Activated CD4-positive, alpha-beta T cell treated with anti-CD3 and anti-CD28 coated beads, Interleukin-2, amount 50 U/mL, for 16 hours (primary cell): ENCODE results near the gene NBL1.
"Not testable (repeated sequence)": the region's sequence is repeated elsewhere in the genome, so short reads cannot be mapped to it uniquely, and the experiment has no call there.

Experiments used
- DNase-seq: peaks from one replicate; pipeline ENCODE4 v3.0.0-alpha.2; 2020

NBL1 gene

DNA sequence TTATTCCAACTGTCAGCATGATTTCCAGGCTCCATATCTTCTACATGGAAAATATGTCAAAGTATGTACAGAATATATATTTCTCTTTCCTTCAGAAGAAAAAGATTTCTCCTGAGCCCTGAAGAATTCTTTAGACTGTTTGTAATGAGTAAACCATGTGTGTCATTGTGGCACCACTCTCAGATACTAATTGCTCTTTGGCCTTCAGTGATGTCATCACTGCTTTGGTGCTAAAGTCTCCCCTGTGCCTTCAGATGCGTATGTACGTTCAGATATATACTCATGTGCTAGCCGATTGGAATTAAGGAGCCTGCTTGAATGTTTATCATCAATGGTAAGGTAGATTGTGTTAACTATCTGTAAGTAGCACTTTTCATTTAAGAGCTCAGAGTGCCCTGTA is 20.6 kb upstream of the NBL1 start:
- DNase-seq, result no peak

GRCh38 chr1:19625291-19625937 is 18.7 kb upstream of the NBL1 start:
- DNase-seq, result no peak

GRCh38 chr1:19628879-19629278 is 15.2 kb upstream of the NBL1 start:
- DNase-seq, result no peak

- DNase-seq, result no peak
Measured at GRCh38 chr1:19629357-19629756, 14.8 kb upstream of the NBL1 start.

GRCh38 chr1:19630192-19630591 is 13.9 kb upstream of the NBL1 start:
- DNase-seq, result not testable (repeated sequence)

DNA sequence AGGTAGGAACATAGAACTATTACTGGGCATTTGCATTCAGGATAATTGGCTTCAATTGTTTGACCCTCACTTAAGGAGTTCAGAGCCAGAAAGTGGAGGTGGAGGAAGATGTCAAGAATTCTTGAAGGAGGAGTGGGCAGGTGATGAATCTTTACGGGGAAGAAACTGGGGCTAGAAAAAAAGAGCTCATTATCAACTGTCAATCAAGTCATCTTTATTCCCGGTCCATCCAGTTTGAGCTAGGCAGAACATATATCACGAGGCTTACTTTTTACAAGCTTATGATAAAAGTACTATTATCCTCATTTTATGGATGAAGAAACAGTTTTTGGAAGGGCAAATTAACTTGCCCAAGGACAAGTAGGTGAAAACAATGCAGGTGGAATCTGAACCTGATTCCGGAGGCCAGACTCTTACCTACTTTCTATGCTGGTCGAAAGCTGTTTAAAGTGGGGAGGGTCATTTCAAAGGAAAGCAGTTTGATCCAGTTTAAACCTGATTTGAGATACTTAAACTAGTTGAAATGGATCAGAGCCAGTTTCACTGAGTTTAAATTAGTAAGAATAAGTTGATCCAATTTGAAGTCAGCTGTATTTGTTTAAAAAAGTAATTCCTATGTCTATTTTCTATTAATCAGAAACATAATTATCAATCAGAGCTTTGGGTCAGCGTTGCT is 13.3 kb upstream of the NBL1 start:
- no peak for DNase-seq

DNA sequence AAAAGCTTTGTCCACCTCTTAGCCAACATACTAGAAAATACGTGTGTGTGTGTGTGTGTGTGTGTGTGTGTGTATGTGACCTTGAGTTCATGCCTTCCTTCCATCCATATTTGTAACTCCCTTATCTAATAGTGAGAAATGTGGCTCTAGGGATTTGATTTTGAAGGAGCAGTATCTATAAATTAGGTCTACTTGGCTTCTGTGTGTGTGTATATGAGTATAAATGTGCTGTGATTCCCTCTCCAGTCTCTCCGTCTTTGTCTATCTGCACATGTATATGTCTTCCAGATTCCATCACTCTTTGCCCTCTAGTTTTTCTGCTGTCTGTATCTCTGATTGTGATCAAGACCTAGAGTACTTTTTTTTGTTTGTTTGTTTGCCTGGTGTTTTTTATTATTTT is 11.9 kb upstream of the NBL1 start:
- DNase-seq, result no peak

- no peak for DNase-seq
Measured at GRCh38 chr1:19633106-19633505, 11.0 kb upstream of the NBL1 start.

GRCh38 chr1:19635064-19635463 is 9.0 kb upstream of the NBL1 start:
- not testable (repeated sequence) for DNase-seq

- DNase-seq, result no peak
Measured at GRCh38 chr1:19635646-19636045, 8.5 kb upstream of the NBL1 start.

- no peak for DNase-seq
Measured at GRCh38 chr1:19636065-19636464, 8.0 kb upstream of the NBL1 start.

DNA sequence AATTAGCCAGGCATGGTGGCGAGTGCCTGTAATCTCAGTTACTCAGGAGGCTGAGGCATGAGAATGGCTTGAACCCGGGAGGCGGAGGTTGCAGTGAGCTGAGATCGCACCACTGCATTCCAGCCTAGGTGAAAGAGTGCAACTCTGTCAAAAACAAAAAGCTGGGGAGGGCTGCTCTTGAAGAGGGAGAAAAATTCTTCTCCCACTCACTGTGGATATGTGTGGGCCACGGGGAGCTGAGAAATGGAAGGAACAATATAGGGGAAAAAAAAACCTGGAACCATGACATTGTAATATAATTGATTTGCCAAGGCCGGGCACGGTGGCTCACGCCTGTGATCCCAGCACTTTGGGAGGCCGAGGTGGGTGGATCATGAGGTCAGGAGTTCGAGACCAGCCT is 7.4 kb upstream of the NBL1 start:
- not testable (repeated sequence) for DNase-seq

GRCh38 chr1:19637606-19638005 is 6.5 kb upstream of the NBL1 start:
- DNase-seq, result no peak

- DNase-seq, result not testable (repeated sequence)
Measured at GRCh38 chr1:19639228-19639627, 4.9 kb upstream of the NBL1 start.

DNA sequence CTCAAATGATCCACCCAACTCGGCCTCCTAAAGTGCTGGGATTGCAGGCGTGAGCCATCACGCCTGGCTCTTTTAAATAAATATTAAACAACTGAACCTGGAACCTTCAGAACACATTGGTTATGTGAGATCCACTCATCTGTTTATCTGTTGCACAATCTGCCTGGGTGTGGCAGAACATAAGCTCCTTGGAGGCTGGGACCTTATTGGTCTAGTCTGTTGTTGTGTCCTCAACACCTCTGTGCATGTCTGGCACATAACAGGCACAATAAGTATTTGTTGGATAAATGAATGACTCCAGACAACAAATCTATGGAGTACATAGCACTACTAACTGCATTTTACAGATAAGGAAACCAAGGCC is 4.1 kb upstream of the NBL1 start:
- no peak for DNase-seq

- no peak for DNase-seq
Measured at GRCh38 chr1:19640363-19641316, 3.5 kb upstream of the NBL1 start.

GRCh38 chr1:19643121-19643520 is 990 bp upstream of the NBL1 start:
- no peak for DNase-seq

DNA sequence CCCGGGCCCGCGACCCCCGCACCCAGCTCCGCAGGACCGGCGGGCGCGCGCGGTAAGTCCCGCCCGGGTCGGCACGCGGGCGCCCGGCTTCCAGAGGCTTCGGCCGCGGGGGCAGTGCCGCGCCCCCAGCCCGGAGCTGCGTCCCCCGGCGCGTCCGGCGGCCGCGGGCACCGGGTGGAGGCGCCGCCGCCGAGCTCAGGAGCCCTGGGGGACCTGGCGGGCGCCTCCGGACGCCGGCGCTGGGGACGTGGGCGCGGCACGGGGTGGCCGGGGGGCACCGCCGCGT is 227 bp downstream of the NBL1 start:
- DNase-seq, result no peak

DNA sequence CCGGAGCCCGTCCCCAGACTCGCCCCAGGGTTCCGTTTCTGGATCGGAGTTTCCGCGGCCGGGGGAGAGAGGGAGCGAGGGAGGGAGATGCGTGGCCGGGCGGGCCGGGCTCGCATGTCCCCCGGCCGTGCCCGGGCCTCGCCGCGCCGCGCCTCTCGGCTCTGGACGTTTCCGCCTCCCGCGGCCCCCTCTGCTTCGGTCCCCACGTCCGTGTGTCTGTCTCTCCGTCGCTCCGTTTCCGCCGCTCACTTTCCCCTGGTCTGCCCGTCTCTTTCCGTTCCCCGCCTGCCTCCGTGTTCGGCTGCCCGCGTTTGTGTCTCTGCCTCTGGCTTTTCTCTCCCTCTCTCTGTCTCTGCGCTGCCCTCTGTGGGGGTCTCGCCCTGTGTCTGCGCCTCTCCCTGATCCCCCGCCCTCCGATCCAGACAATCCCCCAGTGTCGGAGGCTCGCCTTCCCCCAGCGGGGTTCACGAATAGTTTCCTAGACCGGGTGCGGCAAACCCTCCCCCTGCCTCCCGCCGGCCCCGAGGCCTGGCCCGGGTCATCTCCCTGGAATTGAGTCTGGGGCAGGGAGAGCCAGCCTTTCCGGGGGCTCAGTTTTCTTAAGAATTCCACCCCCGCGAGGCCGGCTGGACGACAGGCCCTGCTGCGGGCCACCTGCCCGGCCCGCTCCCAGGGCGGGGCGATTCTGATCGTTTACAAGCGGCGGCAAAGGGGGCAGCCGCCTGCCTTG is 735 bp downstream of the NBL1 start:
- peak; percentile 53 for DNase-seq

- no peak for DNase-seq
Measured at GRCh38 chr1:19645411-19646251, 1.5 kb downstream of the NBL1 start.

DNA sequence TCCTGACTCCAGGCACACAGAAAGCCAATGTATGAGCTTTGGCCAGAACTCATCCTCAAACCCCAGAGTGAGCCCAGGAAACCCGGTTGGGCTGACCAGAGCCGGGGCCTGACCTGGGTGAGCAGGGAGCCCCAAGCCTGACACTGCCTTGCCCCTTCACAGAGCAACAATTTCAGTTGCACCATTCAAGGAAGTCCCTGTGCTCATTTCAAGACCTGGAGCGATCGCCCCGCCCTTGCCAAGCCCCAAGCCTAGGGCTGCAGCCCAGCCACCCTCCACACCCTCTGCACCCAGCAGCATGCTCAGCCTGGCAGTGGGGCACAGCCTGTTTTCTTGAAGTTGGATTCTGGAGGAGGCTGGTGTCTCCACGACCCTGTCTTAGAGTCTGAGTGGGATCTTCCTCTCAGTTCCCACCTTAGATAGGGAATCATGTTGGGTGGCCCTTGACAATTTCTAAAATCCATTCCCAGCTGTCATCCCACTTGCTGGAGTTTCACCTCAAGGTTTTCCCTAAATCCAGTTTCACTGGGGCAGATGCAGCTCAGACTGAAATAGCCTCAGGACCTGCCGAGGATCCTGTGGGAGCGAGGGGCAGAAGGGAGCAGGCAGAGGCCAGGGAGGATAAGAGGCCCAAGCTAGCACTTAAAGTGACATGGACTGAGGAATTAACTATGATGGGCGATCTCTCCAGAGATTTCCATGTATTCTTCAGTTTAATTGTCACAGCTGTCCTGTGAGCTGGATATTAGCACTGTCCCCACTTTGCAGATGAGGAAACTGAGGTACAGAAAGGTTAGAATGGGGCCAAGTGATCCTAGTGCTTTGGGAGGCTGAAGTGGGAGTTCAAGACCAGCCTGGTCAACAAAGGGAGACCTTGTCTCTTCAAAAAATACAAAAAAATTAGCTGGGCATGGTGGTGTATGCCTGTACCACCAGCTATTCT is 2.5 kb downstream of the NBL1 start:
- DNase-seq, result peak; percentile 54
